A549 (cell line): ENCODE data around the gene ACOXL.

Experiments used
- EP300 ChIP-seq, 2 experiments: fragments of >200 bp; sonication (Bioruptor Twin); formaldehyde crosslinking; IDR thresholded peaks; 2 replicates in 1 of 2; 3 replicates in 1 of 2; pipeline ENCODE4 v1.6.1; 2016 to 2017
- MYC ChIP-seq: IDR thresholded peaks from 2 replicates; pipeline ENCODE4 v1.6.1; 2012; ENCODE audit warnings: mild to moderate bottlenecking, inconsistent platforms, low read length, improper control_type of control experiment, borderline replicate concordance
- POLR2A ChIP-seq: IDR thresholded peaks from 2 replicates; pipeline ENCODE4 v1.6.1; 2012; ENCODE audit warnings: mild to moderate bottlenecking, low read length
- TF ChIP-seq, protein P1 (sequence below): fragments of >200 bp; sonication (Bioruptor Twin); formaldehyde crosslinking; IDR thresholded peaks from 3 replicates; pipeline ENCODE4 v1.5.1; 2016
- TF ChIP-seq, protein P2 (sequence below): fragments of 150-350 bp; IDR thresholded peaks from 2 replicates; pipeline ENCODE4 v1.6.1; 2014; ENCODE audit warnings: low read depth, mild to moderate bottlenecking, low read length

DNA sequence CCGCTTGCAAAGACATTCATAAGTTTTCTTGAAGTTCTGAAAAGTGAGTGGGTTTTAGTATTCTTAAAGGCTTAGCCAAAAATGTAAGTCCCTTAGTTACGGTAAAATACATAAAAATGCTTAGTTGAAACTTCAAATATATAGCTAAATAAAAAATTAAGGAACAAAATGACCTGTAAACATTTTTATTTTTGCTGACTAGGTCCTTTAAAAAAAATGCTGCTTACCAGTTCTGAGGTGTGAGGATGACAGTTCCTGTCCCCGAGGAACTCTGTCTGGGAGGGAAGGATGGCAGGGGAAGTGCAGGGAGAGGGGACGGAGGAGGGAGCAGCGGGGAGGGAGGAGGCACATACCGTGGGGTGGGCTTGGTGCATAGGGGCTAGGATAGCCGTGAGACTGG is 285.5 kb downstream of the ACOXL start:
- TF ChIP-seq, protein P1, sequence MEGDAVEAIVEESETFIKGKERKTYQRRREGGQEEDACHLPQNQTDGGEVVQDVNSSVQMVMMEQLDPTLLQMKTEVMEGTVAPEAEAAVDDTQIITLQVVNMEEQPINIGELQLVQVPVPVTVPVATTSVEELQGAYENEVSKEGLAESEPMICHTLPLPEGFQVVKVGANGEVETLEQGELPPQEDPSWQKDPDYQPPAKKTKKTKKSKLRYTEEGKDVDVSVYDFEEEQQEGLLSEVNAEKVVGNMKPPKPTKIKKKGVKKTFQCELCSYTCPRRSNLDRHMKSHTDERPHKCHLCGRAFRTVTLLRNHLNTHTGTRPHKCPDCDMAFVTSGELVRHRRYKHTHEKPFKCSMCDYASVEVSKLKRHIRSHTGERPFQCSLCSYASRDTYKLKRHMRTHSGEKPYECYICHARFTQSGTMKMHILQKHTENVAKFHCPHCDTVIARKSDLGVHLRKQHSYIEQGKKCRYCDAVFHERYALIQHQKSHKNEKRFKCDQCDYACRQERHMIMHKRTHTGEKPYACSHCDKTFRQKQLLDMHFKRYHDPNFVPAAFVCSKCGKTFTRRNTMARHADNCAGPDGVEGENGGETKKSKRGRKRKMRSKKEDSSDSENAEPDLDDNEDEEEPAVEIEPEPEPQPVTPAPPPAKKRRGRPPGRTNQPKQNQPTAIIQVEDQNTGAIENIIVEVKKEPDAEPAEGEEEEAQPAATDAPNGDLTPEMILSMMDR = no peak
- no peak for TF ChIP-seq POLR2A
- TF ChIP-seq EP300 (IDR thresholded peaks at IDR 0.05) = no peak
- TF ChIP-seq, protein P2, sequence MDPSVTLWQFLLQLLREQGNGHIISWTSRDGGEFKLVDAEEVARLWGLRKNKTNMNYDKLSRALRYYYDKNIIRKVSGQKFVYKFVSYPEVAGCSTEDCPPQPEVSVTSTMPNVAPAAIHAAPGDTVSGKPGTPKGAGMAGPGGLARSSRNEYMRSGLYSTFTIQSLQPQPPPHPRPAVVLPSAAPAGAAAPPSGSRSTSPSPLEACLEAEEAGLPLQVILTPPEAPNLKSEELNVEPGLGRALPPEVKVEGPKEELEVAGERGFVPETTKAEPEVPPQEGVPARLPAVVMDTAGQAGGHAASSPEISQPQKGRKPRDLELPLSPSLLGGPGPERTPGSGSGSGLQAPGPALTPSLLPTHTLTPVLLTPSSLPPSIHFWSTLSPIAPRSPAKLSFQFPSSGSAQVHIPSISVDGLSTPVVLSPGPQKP = no peak
- no peak for TF ChIP-seq MYC
